ENCODE data around the gene ZACN.

Gene ZACN

DNA sequence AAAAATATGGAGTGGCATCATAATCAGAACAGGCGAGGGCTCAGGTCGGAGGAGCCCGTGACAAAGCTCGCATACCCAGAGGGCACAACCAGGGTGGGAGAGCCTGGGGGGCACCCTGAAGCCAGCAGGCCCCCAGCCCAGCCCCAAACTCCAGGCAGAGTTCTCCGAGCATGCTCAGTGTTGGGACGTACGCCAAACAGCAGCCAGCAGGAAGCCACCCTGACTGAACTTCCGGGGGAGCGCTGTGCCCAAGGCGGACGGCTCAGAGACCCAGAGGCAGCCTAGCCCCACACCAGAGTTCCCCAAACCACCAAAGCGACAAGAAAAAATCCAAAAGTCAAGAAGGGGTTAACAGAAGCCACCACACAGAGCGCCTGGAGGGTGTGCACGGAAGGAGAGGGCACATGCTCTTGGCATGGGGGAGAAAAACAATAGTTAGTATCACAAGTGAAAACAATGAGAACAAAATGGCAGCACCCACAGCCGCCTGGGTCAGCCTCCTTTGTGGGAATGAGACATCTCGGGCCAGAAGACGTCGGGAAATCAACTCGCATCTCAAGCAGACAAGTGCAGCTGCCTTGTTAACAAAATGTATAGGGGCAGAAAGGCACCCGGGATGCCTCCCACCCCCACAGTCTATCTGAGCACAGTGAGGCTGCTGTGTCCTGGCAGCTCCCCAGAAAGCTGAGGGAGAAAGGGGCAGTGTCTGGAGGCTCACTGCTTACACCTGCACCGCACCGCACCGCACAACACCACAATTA, 12.7 kb downstream of the ZACN start:
- DNase-seq (ENCODE audit: extremely low read depth, low read depth) = no peak
- TF ChIP-seq, protein P1, sequence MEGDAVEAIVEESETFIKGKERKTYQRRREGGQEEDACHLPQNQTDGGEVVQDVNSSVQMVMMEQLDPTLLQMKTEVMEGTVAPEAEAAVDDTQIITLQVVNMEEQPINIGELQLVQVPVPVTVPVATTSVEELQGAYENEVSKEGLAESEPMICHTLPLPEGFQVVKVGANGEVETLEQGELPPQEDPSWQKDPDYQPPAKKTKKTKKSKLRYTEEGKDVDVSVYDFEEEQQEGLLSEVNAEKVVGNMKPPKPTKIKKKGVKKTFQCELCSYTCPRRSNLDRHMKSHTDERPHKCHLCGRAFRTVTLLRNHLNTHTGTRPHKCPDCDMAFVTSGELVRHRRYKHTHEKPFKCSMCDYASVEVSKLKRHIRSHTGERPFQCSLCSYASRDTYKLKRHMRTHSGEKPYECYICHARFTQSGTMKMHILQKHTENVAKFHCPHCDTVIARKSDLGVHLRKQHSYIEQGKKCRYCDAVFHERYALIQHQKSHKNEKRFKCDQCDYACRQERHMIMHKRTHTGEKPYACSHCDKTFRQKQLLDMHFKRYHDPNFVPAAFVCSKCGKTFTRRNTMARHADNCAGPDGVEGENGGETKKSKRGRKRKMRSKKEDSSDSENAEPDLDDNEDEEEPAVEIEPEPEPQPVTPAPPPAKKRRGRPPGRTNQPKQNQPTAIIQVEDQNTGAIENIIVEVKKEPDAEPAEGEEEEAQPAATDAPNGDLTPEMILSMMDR (IDR thresholded peaks at IDR 0.05; ENCODE audit: low read depth, low read length) = no peak

DNA sequence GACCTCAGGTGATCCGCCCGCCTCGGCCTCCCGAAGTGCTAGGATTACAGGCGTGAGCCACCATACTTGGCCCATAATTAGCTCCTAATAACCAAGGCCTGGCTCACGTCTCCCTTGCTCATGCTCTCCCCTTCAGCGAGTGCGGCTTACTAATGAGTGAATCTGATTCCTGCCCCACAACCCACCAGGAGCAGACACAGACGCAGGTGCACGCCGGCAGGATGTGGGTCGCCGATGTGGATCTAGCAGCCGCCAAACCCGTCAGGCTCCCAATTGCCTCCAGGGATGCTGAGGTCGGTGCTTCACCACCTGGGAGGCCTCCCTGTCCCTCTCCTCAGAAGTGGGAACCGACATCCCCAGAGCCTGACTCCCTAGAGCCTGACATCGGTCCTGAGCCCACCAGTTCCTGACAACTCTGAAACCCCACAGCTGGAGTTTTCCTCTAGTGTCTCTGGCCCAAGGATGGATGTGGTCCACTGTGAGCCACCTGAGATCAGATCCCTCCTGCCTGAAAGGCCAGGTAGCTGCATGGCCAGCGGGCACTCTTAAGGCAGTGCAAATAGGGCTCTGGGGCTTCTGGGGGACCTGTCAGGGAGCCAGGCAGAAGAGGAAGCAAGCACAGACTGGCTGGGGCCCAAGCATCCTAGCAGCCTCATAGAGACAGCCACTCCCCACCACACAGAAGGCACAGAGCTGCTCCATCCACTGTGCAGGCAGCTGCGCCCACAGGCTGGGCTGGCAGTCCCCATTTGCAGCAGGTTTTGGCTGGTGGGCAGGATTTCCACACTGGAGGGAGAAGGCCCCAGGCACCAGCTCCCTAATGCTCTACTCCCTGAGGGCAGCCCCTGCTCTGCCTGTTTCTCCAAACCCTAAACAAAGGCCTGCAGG, 13.8 kb downstream of the ZACN start:
- TF ChIP-seq, protein P1 (IDR thresholded peaks at IDR 0.05; ENCODE audit: low read depth, low read length) = no peak
- no peak for DNase-seq (ENCODE audit: extremely low read depth, low read depth)

DNA sequence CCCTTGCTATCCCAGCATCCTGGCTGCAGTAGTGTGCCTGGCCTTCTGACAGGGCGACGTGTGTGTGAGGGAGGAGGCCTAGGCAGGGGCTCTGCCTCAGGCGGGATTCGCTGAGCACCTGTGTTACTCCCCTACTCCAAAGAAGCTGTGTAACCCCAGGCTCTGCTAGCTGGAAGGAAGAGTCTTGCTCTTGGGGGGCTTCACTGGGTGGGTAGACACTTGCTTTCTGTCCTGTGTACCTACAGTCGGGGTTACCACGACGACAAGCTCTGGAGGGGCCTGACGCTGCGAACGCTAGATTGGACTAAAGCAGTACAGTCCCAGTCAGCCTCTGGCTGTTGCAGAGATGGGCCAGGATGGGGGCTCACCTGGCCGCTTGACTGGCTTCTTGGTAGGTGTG, 15.1 kb downstream of the ZACN start:
- TF ChIP-seq, protein P1 (IDR thresholded peaks at IDR 0.05; ENCODE audit: low read depth, low read length) = no peak
- DNase-seq (ENCODE audit: extremely low read depth, low read depth) = no peak

DNA sequence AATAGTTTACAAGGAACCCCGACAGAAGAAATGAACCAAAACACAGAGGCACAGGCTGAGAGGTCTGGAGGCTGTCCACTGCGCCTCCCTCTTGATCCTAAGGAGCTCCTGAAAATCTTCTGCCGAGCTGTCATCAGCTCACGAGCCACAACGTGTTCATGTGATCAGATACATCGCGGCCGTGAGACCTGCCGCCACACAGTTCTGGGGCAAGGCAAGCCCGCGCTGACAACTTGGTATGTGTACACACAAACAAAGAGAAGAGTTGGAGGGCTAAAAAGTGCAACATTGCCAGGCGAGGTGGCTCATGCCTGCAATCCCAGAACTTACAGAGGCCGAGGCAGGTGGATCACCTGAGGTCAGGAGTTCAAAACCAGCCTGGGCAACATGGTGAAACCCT, 17.0 kb downstream of the ZACN start:
- TF ChIP-seq, protein P1 (IDR thresholded peaks at IDR 0.05; ENCODE audit: low read depth, low read length) = no peak
- no peak for DNase-seq (ENCODE audit: extremely low read depth, low read depth)

DNA sequence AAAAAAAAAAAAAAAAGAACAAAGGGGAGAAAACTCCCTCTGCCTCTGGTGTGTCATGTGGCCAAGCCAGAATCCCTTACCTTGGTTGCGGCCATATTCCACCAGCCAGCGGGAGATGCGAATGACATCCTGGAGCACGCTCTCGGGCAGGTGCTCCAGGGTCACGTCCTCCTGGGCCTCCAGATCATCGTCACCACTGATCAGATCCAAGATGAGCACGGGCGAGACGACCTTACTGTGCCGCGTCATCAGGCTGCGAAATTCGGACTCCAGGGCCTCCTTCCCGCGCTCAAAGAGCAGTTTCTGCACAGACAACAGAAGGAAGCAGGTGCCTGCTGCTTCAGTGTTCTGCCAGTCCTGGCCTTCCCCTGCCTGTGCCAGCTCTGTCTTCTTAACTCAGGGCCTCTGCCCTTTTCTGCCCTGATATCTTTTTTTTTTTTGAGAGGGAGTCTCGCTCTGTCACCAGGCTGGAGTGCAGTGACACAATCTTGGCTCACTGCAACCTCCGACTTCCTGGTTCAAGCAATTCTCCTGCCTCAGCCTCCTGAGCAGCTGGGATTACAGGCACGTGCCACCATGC, 18.8 kb downstream of the ZACN start:
- no peak for DNase-seq (ENCODE audit: extremely low read depth, low read depth)
- TF ChIP-seq, protein P1 (IDR thresholded peaks at IDR 0.05; ENCODE audit: low read depth, low read length) = no peak

DNA sequence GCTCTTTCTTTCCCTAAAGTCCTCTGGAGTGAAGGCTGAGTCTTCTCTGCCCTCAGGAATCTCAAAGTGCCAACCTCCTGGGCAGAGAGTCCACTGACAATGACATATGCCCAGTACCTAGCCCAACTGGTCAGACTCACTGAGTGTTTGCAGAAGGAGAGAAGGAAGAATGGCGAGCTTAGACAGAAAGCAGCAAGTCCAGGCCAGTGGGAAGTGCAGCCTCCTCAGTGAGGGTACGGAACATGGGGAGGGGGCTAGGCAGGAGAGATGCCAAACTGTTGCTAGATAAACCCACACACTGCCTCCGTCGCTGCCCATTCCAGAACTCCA, 23.9 kb downstream of the ZACN start:
- TF ChIP-seq, protein P1 (IDR thresholded peaks at IDR 0.05; ENCODE audit: low read depth, low read length) = no peak
- DNase-seq (ENCODE audit: extremely low read depth, low read depth) = no peak

Measured in AG09319 (cell line).